Activated naive CD4-positive, alpha-beta T cell treated with anti-CD3 and anti-CD28 coated beads, Interleukin-2, amount 50 U/mL, for 16 hours (primary cell): ENCODE results near the gene RABEP2.
"Not testable (repeated sequence)": the region's sequence is repeated elsewhere in the genome, so short reads cannot be mapped to it uniquely, and the experiment has no call there.

Experiments used
- DNase-seq: peaks from one replicate; pipeline ENCODE4 v3.0.0-alpha.2; 2020

RABEP2 gene

GRCh38 chr16:28931801-28932225 lies 6.8 kb upstream of the RABEP2 start, which contains the start of gene CD19:
CD19 (plus strand) TSS chr16:28931971; CDS start chr16:28932001, 30 bp downstream.
- DNase-seq: no peak

DNA sequence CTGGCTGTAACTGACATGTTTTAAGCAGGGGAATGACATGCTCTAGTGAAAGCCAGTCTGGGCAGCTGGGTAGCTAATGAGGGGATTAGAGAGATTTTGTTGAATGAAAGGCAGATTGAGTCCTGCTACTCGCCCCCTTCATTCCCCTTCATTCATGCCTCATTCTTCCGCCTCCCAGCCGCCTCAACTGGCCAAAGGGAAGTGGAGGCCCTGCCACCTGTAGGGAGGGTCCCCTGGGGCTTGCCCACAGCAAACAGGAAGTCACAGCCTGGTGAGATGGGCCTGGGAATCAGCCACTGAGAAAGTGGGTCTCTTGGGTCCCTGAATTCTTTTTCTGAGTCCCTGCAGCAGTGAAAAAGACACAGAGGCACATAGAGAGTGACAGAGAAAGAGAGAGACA lies 5.6 kb upstream of the RABEP2 start:
- no peak for DNase-seq

GRCh38 chr16:28930203-28930602 lies 5.2 kb upstream of the RABEP2 start:
- DNase-seq: no peak

DNA sequence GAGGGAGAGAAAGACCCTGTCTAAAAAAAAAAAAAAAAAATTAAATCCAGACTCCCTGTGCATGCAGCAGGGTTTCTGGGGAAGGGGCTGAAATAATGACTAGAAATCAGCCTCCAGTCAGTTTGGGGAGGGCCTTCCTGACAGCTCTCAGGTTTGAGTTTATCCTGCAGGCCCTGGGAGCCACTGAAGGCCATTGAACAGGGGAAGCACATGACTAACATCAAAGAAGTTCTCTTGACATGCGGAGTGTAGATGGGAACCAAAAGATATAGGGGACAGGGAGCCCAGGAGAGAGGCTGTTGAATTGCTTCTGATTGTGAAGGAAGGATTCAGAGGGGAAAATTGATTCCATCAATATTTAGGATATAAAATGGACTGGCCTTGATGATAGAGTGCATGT lies 2.8 kb upstream of the RABEP2 start:
- DNase-seq: no peak

GRCh38 chr16:28926284-28926683 lies 1.2 kb upstream of the RABEP2 start:
- DNase-seq: not testable (repeated sequence)

DNA sequence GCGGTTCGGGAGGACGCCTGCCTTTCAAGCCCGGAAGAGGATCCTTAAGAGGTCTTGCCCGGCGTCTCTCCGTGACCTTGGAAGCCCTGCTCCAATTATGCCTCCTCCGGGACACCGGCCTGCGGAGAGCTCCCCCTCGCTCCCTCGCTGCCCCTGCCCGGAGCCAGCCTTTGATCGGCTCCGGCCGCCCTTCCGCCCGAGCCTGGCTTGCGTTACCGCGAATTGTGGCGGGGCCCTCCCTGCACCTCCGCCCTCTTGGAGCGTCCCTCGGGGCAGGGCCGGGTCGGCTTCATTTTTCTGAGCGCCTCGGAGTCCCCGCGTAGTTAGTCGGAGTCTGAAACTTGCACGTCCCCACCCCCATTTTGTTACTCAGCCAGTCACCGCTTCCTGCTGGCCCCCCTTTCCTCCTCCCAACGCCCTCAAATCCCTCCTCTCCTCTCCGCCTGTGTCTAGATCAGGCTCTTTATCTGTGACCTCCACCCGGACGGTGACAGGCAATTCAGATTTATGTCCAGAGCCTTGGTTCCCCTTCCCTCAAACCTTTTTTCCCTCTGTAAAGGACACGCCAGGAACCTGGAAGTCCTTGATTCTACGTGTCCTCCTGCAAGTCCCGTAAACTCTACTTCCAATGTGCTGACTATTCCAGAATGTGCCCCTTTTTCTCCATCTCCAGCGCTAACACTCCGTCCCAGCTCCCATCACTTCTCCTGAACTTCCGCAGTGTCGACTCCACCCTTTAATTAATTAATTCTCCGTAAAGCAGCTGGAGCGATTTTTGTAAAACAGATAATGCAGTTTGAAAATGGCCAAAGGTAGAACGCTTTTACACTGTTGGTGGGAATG lies 569 bp upstream of the RABEP2 start:
- DNase-seq: peak; percentile 81

DNA sequence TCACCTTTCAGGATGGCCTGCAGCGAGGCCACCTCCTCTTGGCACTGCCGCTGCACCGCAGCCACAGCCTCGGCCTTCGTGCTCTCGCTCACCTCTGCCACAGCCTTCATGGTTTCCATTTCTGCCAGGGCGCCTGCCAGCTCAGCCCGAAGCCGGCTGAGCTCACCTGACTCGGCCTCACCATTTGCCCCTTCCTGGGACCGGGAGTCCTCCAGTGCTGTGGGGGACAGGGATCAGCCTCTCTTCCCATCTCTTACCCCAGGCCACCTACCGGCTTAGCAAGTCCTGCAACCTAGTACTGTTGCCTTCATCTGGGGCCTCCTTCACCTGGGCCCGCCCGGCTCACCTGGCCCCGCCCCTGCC lies 658 bp downstream of the RABEP2 start:
- no peak for DNase-seq

- DNase-seq: no peak
Observed at GRCh38 chr16:28923652-28924398, 1.2 kb downstream of the RABEP2 start.

- DNase-seq: no peak
Observed at GRCh38 chr16:28923231-28923587, 1.8 kb downstream of the RABEP2 start.

GRCh38 chr16:28918698-28919097 lies 6.3 kb downstream of the RABEP2 start:
- no peak for DNase-seq

DNA sequence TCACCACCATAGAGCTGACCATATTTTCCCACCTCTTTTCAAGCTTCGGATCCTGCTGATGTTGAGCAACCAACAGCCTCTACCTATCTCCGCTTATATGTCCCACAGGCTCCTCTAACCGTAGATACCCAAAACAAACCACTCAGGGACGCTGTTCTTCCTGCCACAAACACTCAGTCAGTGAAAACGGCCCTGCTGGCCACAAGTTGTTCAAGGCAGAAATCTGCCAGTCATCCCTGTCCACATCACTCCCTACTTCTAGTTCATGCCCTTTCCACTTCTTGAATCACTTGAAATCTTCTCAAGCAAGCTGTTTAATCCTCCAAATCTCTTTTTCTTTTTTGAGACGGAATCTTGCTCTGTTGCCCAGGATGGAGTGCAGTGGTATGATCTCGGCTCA lies 7.9 kb downstream of the RABEP2 start:
- no peak for DNase-seq

DNA sequence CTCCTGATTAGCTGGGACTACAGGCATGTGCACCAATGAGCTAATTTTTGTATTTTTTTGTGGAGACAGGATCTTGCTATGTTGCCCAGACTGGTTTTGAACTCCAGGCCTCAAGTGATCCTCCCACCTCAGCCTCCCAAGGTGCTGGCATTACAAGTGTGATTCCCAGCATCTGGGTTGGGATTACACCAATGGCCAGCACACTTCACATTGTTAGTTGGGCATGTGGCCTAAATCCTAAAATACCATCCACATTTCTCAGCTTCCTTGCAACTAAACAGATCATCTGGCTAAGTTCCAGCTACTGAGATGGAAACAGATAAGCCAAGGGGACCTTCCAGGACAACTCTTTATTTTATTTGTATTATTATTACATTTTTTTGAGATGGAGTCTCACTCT lies 9.9 kb downstream of the RABEP2 start:
- DNase-seq: no peak

- DNase-seq: no peak
Observed at GRCh38 chr16:28913946-28914724, 10.9 kb downstream of the RABEP2 start.

DNA sequence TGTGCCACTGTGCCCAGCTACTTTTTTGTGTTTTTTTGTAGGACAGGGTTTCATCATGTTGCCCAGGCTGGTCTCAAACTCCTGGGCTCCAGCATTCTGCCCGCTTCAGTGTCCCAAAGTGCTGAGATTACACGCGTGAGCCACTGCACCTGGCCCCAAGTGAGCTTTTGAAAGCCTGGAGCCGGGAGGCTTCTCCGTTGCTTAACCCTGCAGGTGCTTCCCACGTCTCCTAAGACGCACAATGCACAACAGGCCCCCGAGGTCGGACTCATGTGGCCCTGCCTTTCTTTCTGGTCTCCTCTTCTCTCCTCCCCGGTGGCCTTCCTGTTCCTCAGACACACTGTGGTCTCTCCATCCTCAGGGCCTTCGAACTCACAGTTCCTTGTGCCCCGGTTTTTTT lies 12.5 kb downstream of the RABEP2 start:
- no peak for DNase-seq

GRCh38 chr16:28910086-28911031 lies 14.7 kb downstream of the RABEP2 start:
- DNase-seq: no peak

DNA sequence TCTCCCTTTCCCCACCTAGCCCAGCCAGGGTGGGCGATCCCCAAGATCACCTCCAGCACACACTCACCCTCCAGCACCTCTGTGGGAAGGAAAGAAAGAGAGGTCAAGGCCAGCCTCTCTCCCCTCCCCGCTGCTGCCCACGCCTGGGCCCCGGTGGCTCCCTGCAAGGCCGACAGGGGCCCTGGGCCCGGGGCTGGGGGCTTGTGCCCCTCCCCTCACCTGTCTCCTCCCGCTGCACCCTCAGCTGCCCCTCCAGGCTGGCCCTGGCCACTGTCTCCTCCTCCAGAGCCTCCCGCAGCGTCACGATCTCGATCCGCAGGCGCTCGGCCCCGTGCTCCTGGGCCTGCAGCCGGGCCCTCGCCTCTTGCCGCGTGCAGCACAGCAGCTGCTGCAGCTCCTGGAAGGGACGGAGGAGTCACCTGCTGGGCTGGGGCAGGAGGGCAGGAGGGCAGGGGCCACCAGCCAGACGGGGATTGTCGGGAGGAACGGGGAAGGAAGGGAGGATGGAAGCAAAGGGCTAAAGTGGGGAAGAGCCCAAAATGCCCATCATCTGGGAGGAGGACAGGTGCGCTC lies 19.2 kb downstream of the RABEP2 start:
- DNase-seq: no peak

GRCh38 chr16:28905229-28905754 lies 19.7 kb downstream of the RABEP2 start:
- no peak for DNase-seq

- no peak for DNase-seq
Observed at GRCh38 chr16:28904828-28905227, 20.2 kb downstream of the RABEP2 start.

DNA sequence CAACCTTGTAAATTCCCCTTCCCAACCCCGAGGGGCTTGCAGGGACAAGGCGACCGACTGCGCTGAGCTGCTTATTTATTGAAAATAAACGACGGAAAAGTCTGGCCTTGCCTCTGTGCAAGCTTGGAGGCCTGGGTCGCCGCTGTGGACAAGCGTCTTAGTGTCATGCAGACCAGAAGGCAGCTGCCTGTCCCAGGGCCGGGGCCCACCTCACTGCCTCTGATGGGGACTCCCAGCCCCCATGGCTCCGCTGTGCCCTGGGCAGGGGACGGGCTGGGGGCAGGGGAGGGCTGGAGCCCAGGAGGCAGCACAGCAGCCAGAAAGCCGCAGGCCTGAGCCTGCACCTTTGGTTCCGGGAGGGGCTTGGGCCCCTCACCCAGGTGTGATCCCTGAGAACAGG lies 20.7 kb downstream of the RABEP2 start:
- DNase-seq: no peak

DNA sequence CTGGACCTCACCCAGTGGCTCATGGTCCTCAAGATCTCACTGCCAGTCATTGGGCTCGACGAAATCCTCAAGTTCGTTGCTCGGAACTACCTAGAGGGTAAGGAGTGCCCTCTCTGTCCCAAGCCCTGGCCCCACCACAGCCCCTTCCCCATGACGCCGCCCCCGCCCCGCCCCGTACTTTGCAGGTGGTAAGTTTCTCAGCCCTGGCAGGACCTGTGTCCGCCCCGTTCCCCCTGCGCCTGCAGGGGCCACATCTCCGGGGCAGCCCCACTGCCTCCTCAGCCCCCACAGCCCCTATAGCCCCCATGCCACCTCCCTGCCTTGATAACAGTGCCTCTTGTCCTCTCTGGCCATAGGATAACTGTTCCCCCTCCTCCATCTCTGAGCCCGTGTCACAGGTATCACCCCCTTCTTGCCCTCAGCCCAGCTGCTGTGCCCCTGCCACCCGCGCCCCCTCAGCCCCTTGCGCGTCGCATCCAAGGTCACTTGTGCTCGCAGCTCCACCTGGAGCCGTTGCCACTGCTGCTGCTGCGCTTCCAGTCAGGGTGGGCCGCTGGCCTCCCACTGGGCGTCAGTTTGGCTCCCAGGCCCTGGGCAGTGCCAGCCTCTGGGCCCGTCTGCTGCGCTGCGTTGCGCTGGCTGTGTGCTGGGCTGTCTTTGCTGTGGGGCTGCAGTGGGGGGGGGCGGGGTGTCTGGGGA lies 21.5 kb downstream of the RABEP2 start:
- no peak for DNase-seq

GRCh38 chr16:28902909-28903308 lies 22.1 kb downstream of the RABEP2 start:
- no peak for DNase-seq
